HCT116 (cell line): Measurements from ENCODE around the gene SLC35F3. TPM values are rescaled to one million over a fixed set of nuclear protein-coding genes. Genes with fewer than 3 reads are reported as not detected.

ENCODE experiments used
- ATAC-seq: fragments of 200-7000 bp; cut with Tn5 transposase; 2 replicates; pipeline ENCODE4 v1.9.1; 2020; ENCODE audit warnings: mild to moderate bottlenecking, moderate library complexity
- BruUV-seq: library from RNA; stranded (reverse); fragments of 400-500 nt; replicated peaks from 2 replicates; lab custom pipeline; 2021; lab: Mats Ljungman, UMichigan
- CTCF ChIA-PET: fragments of 300-600 bp; sonication (Branson Sonifier 250); formaldehyde crosslinking; loops from one replicate; lab custom pipeline; 2021; ENCODE audit warnings: antibody characterized with exemption; lab: Charles Lee
- POLR2A ChIA-PET: fragments of 300-600, 350-600 bp; sonication (Branson Sonifier 250); formaldehyde crosslinking; loops from one replicate; lab custom pipeline; 2021; ENCODE audit warnings: antibody characterized with exemption; lab: Charles Lee
- RAD21 ChIA-PET, 2 experiments: fragments of 300-600 bp; sonication (Branson Sonifier 250); formaldehyde crosslinking; loops; one replicate each; lab custom pipeline; 2023; ENCODE audit warnings: low total read pairs in 2 of 2; ENCODE audit not compliant: uncharacterized antibody in 2 of 2, unreplicated experiment in 2 of 2, low non-redundant PET in 1 of 2; lab: Charles Lee
- DNase-seq: peaks from one replicate; pipeline ENCODE4 v3.0.0-alpha.2; 2010; ENCODE audit warnings: low read depth, low spot score
- H2AFZ ChIP-seq: fragments of 200-600 bp; shearing (Covaris generic), sonication (generic); 2 replicates; pipeline ENCODE4 v1.6.1; 2017; ENCODE audit warnings: low read depth, mixed run types, mixed read lengths, antibody characterized with exemption, low read length; ENCODE audit not compliant: poor library complexity, severe bottlenecking
- H3K27ac ChIP-seq: 2 replicates; pipeline ENCODE4 v1.5.1; 2012; ENCODE audit warnings: low read depth, low read length
- H3K27me3 ChIP-seq: fragments of 200-600 bp; sonication (generic); 2 replicates; pipeline ENCODE4 v1.6.1; 2016; ENCODE audit warnings: mixed run types, low read length, mixed read lengths; ENCODE audit not compliant: insufficient read depth
- H3K36me3 ChIP-seq, 2 experiments: fragments of 200-500 bp in 1 of 2; fragments of 200-600 bp in 1 of 2; sonication (Bioruptor generic) in 1 of 2; sonication (generic) in 1 of 2; 2 replicates each; pipeline versions ENCODE4 v1.5.1 to v1.6.1; 2014 to 2016; ENCODE audit warnings: low read length in 2 of 2, inconsistent platforms in 1 of 2, mixed read lengths in 1 of 2, mixed run types in 1 of 2; ENCODE audit not compliant: insufficient read depth in 2 of 2, control insufficient read depth in 1 of 2
- H3K4me1 ChIP-seq, 2 experiments: fragments of 200-600 bp in 1 of 2; sonication (generic) in 1 of 2; 2 replicates each; pipeline versions ENCODE4 v1.5.1 to v1.6.1; 2012 to 2017; ENCODE audit warnings: low read length in 2 of 2, inconsistent platforms in 1 of 2, mild to moderate bottlenecking in 1 of 2, mixed read lengths in 1 of 2, mixed run types in 1 of 2, moderate library complexity in 1 of 2; ENCODE audit not compliant: insufficient read depth in 2 of 2, control insufficient read depth in 1 of 2
- H3K4me2 ChIP-seq: fragments of 200-600 bp; sonication (generic); 2 replicates; pipeline ENCODE4 v1.6.1; 2017; ENCODE audit warnings: mixed run types, low read length, mixed read lengths
- H3K4me3 ChIP-seq, 2 experiments: fragments of 200-600 bp in 1 of 2; sonication (generic) in 1 of 2; replicated peaks in 1 of 2; 2 replicates each; pipeline ENCODE4 v1.5.1; 2011 to 2016; ENCODE audit warnings: low read length in 2 of 2, control low read depth in 1 of 2, low read depth in 1 of 2, mild to moderate bottlenecking in 1 of 2, mixed read lengths in 1 of 2, mixed run types in 1 of 2
- H3K79me2 ChIP-seq: fragments of 200-600 bp; sonication (generic); 2 replicates; pipeline ENCODE4 v1.6.1; 2017; ENCODE audit warnings: mild to moderate bottlenecking, mixed run types, low read length, moderate library complexity, mixed read lengths; ENCODE audit not compliant: insufficient read depth
- H3K9ac ChIP-seq: fragments of 200-600 bp; sonication (generic); 2 replicates; pipeline ENCODE4 v1.6.1; 2016; ENCODE audit warnings: low read length, mixed read lengths
- H3K9me2 ChIP-seq: fragments of 200-600 bp; sonication (generic), shearing (Covaris generic); 2 replicates; pipeline ENCODE4 v1.6.1; 2017; ENCODE audit warnings: mixed run types, mild to moderate bottlenecking, moderate library complexity; ENCODE audit not compliant: insufficient read depth
- H3K9me3 ChIP-seq, 2 experiments: fragments of 200-500 bp in 1 of 2; fragments of 200-600 bp in 1 of 2; sonication (Bioruptor generic) in 1 of 2; sonication (generic) in 1 of 2; 2 replicates each; pipeline ENCODE4 v1.6.1; 2014 to 2017; ENCODE audit warnings: low read length in 2 of 2, mixed read lengths in 2 of 2, inconsistent platforms in 1 of 2, low read depth in 1 of 2, mild to moderate bottlenecking in 1 of 2, mixed run types in 1 of 2, moderate library complexity in 1 of 2; ENCODE audit not compliant: control insufficient read depth in 1 of 2, insufficient read depth in 1 of 2
- H4K20me1 ChIP-seq: fragments of 200-600 bp; sonication (generic), shearing (Covaris generic); 2 replicates; pipeline ENCODE4 v1.6.1; 2017; ENCODE audit warnings: mixed run types, mild to moderate bottlenecking, moderate library complexity; ENCODE audit not compliant: insufficient read depth
- CBX3 ChIP-seq: IDR thresholded peaks from 2 replicates; pipeline ENCODE4 v1.6.1; 2012; ENCODE audit warnings: low read depth
- EGR1 ChIP-seq: IDR thresholded peaks from 2 replicates; pipeline ENCODE4 v1.6.1; 2012; ENCODE audit warnings: low read depth
- JUND ChIP-seq: IDR thresholded peaks from 2 replicates; pipeline ENCODE4 v1.6.1; 2012
- POLR2A ChIP-seq: IDR thresholded peaks from 2 replicates; pipeline ENCODE4 v1.7.0; 2011; ENCODE audit warnings: borderline replicate concordance; ENCODE audit not compliant: insufficient read depth, insufficient read length; ENCODE audit errors: extremely low read depth
- RAD21 ChIP-seq: IDR thresholded peaks from 2 replicates; pipeline ENCODE4 v1.6.1; 2012; ENCODE audit warnings: low read depth, mild to moderate bottlenecking
- SIN3A ChIP-seq: IDR thresholded peaks from 2 replicates; pipeline ENCODE4 v1.6.1; 2012; ENCODE audit warnings: low read depth
- TCF7L2 ChIP-seq: IDR thresholded peaks from 2 replicates; pipeline ENCODE4 v1.7.0; 2011; ENCODE audit warnings: borderline replicate concordance, inconsistent platforms; ENCODE audit not compliant: insufficient read depth, insufficient read length; ENCODE audit errors: extremely low read depth
- YY1 ChIP-seq: IDR thresholded peaks from 2 replicates; pipeline ENCODE4 v1.6.1; 2011; ENCODE audit warnings: low read length, low read depth, moderate library complexity, mild to moderate bottlenecking; ENCODE audit not compliant: insufficient replicate concordance; ENCODE audit errors: extremely low read depth
- intact Hi-C: fragments of 100-400 bp; cut with micrococcal nuclease; formaldehyde crosslinking; loops from 2 replicates; pipeline ENCODE4 v1.10.0; 2022
- total RNA-seq: library from RNA; stranded (reverse); gene quantifications from one replicate; pipeline ENCODE4 v1.2.1, GENCODE V29; 2021; ENCODE audit not compliant: unreplicated experiment
- TF ChIP-seq, protein P1 (sequence below): IDR thresholded peaks from 2 replicates; pipeline ENCODE4 v1.6.1; 2011; ENCODE audit warnings: mild to moderate bottlenecking, low read length, moderate library complexity; ENCODE audit not compliant: insufficient replicate concordance; ENCODE audit errors: extremely low read depth

SLC35F3 gene
- total RNA-seq, 1 experiment from 2014 or later, result 6.4 TPM

GRCh38 chr1:234108921-234109320 is 204.4 kb downstream of the SLC35F3 start:
- DNase-seq (no peak), ATAC-seq (no peak)
- ChIA-PET CTCF (interaction anchor here (0.9 kb wide), 1 partner anchor 10 kb away, joined by 3 read pairs; no protein-coding TSS in a partner anchor), RAD21 (no interaction called here), POLR2A (no interaction called here)
- Histone ChIP-seq H3K4me2 (no peak overlapping the region), H3K9ac (no peak overlapping the region), H3K79me2 (no peaks in the 10 kb centered on the region), H3K27ac (no peak overlapping the region), H4K20me1 (no peaks in the 10 kb centered on the region), H3K9me2 (no peaks in the 10 kb centered on the region), H3K36me3 (no peaks in the 10 kb centered on the region), H3K9me3 (no peaks in the 10 kb centered on the region), H3K4me3 (no peak overlapping the region), H2AFZ (no peak overlapping the region), H3K4me1 (no peaks in the 10 kb centered on the region), H3K27me3 (no peaks in the 10 kb centered on the region)
- TF ChIP-seq EGR1 (no peak), SIN3A (no peak), YY1 (no peak), RAD21 (no peak), CBX3 (no peak), JUND (no peak)
- TF ChIP-seq, protein P1, sequence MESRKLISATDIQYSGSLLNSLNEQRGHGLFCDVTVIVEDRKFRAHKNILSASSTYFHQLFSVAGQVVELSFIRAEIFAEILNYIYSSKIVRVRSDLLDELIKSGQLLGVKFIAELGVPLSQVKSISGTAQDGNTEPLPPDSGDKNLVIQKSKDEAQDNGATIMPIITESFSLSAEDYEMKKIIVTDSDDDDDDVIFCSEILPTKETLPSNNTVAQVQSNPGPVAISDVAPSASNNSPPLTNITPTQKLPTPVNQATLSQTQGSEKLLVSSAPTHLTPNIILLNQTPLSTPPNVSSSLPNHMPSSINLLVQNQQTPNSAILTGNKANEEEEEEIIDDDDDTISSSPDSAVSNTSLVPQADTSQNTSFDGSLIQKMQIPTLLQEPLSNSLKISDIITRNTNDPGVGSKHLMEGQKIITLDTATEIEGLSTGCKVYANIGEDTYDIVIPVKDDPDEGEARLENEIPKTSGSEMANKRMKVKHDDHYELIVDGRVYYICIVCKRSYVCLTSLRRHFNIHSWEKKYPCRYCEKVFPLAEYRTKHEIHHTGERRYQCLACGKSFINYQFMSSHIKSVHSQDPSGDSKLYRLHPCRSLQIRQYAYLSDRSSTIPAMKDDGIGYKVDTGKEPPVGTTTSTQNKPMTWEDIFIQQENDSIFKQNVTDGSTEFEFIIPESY, result no peak
- intact Hi-C loops, result no loop called here
- BruUV-seq, result no TSS peak

DNA sequence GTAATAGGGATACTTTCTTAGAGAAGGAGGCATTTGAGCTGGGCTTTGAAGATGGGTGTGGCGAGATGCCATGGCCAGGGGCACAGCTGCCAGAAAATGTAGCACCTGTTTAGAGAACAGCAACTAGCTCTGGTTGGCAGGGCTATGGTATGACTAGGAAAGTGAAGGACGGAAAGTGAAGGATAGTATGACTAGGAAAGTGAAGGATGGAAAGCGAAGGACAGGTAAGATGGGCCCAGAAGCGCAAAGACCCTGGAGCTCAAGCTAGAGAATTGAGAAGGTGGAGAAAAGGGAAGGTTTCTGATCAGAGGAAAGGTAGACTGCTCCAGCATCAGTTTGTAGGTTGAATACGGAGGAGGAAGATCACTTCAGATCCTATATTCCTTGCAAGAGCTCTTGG is 205.4 kb downstream of the SLC35F3 start:
- intact Hi-C loops, result loop anchor here (2.0 to 10.0 kb wide), 7 partner anchors 375 to 1672 kb away; no protein-coding TSS in a partner anchor
- no peak for DNase-seq
- H3K4me1 ChIP-seq, result 0 out of 4 replicates have a peak, but pooled peaks cover 0 to 2% of the 10 kb centered on the region in 2 experiments
- H4K20me1 ChIP-seq, result no peaks in the 10 kb centered on the region
- CTCF ChIA-PET, result interaction anchor here (0.9 to 5.6 kb wide), 2 partner anchors 9 to 669 kb away, joined by 3 to 32 read pairs; no protein-coding TSS in a partner anchor
- no peak for TF ChIP-seq POLR2A
- TF ChIP-seq, protein P1, result no peak
- TF ChIP-seq TCF7L2, result no peak
- no peaks in the 10 kb centered on the region; the same call in 1 of the 2 replicates for H3K79me2 ChIP-seq
- H3K4me2 ChIP-seq, result no peak overlapping the region
- no peaks in the 10 kb centered on the region for H3K9me3 ChIP-seq
- POLR2A ChIA-PET, result no interaction called here
- H2AFZ ChIP-seq, result no peak overlapping the region
- H3K4me3 ChIP-seq, result no peak overlapping the region
- H3K27ac ChIP-seq, result no peak overlapping the region
- no peak overlapping the region for H3K9ac ChIP-seq
- no peaks in the 10 kb centered on the region for H3K9me2 ChIP-seq
- ATAC-seq, result no peak
- no peaks in the 10 kb centered on the region for H3K36me3 ChIP-seq
- RAD21 ChIA-PET, result no interaction called here
- no TSS peak for BruUV-seq
- no peaks in the 10 kb centered on the region for H3K27me3 ChIP-seq
